COLO668 (cell line): Measurements from ENCODE around the gene NGB.

ENCODE experiments used
- DNase-seq: peaks from one replicate; lab custom pipeline; 2025; ENCODE audit not compliant: unreplicated experiment; lab: John Stamatoyannopoulos, UW

The NGB gene

GRCh38 chr14:77238996-77239395 lies 32.0 kb downstream of the NGB start:
- DNase-seq = no peak

- no peak for DNase-seq
Measured at GRCh38 chr14:77238356-77238755, 32.6 kb downstream of the NGB start.

GRCh38 chr14:77236814-77237213 lies 34.2 kb downstream of the NGB start:
- DNase-seq = no peak

- DNase-seq = no peak
Measured at GRCh38 chr14:77231721-77232120, 39.3 kb downstream of the NGB start.

- DNase-seq = no peak
Measured at GRCh38 chr14:77230914-77231313, 40.1 kb downstream of the NGB start.

GRCh38 chr14:77228056-77228455 lies 43.0 kb downstream of the NGB start:
- no peak for DNase-seq

- no peak for DNase-seq
Measured at GRCh38 chr14:77225892-77226557, 45.0 kb downstream of the NGB start.

GRCh38 chr14:77225254-77225653 lies 45.8 kb downstream of the NGB start:
- no peak for DNase-seq

GRCh38 chr14:77224212-77224611 lies 46.8 kb downstream of the NGB start:
- DNase-seq = no peak

GRCh38 chr14:77222546-77223225 lies 48.3 kb downstream of the NGB start:
- no peak for DNase-seq

GRCh38 chr14:77221241-77221871 lies 49.6 kb downstream of the NGB start:
- DNase-seq = no peak

- DNase-seq = no peak
Measured at GRCh38 chr14:77220246-77221017, 50.6 kb downstream of the NGB start.

- DNase-seq = no peak
Measured at GRCh38 chr14:77219591-77219990, 51.4 kb downstream of the NGB start.

GRCh38 chr14:77217551-77217950 lies 53.5 kb downstream of the NGB start:
- no peak for DNase-seq
